Stimulated activated CD4-positive, alpha-beta T cell treated with anti-CD3 and anti-CD28 coated beads, Interleukin-2, amount 100 ng/mL, for 24 hours (primary cell): Measurements from ENCODE around the gene MAML3.

Experiments used
- DNase-seq, 2 donors: peaks; one replicate each; pipeline ENCODE4 v3.0.0-alpha.2; 2020

The MAML3 gene

DNA sequence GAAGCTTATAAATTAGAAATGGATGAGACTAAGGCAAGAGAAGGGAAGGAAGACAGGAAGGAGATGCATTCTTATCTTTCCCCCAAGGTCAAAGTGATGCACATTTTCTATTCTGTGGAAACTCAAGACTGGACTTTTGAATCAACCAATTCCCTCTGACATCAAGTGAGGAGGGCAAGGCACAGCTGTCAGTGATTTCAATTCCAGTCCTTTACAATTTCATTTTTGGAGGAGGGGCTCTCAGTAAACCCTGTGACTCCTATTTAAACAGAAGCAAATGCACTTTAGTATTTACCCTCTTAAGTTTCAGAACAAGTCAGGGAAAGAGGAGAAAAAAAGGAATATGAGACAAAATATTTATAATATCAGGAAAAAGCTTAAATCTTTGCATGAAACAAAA is 354.4 kb downstream of the MAML3 start:
- DNase-seq = no peak

DNA sequence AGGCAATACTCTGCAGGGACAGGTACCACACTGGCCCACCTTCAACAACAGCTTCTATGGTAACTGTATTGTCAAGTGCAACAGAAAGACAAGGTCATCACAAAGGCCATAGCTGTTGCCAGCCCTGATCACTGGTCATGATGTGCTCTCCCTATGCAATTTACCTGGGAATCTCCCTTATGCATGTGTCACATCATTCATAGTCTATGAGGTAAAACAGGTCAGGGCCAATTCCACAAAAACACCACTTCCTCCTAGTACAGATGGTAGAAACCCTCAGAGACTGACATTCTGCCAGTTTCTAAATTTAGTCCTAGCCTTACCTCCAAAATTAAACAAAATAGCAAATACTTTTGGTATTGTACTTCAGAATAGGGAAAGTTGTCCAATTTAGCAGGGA is 355.5 kb downstream of the MAML3 start:
- no peak for DNase-seq

DNA sequence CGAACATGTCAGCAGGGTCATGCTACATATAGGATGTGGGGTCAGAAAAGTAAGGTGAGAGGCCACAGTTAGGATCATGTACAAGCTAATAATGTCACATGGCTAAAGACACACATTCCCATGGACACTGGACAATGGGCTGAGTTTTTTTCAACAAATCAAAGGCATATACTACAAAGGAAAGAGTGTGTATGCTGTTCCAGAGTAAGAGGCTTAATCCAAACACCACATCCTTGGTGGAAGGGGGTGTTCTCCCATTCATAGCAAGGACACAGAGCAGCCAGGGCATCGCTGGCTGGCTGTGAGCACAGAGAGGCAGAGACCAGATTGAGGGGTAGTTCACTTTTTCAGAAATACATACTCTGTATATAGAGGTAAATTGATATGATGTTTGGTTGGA is 356.7 kb downstream of the MAML3 start:
- DNase-seq = no peak

- DNase-seq = no peak
Observed at GRCh38 chr4:139795527-139796314, 358.3 kb downstream of the MAML3 start.

DNA sequence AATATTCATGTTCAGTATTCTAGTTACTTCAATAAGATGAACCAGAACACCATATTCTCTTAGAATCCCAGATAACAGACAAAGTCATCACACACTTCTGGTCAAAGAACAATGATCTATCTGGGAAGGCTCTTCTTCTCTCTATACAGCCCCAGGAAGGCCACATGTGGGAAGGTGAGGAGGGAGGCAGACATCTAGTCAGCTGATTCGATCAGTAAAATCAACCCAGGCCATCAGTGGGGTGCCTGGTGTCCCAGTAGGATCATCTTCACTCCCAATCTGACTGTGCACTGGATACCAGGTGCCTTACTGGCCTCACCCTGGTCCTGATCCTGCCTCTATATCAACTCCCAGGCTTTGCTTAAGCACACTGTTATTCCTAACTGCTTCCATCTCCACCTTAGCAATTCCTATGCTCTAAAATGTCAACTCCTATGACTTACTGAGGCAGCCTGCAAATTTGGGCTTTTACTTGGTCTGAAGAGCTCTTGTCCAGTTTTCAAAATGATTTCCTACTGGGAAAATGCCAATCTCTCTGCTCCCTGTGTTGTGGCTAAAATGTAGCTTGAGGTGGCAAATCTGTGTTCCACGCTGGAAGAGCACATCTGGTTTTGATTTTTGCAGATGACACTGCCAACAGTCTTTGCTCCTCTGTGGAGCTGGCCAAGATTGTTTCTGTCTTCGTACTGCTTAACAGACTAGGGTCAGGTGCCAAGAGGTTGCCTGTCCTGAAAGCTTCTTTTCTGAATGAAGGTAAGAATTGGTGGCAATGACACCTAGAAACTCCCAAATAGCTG is 359.6 kb downstream of the MAML3 start:
- no peak for DNase-seq

- no peak for DNase-seq
Observed at GRCh38 chr4:139791681-139792080, 362.3 kb downstream of the MAML3 start.

DNA sequence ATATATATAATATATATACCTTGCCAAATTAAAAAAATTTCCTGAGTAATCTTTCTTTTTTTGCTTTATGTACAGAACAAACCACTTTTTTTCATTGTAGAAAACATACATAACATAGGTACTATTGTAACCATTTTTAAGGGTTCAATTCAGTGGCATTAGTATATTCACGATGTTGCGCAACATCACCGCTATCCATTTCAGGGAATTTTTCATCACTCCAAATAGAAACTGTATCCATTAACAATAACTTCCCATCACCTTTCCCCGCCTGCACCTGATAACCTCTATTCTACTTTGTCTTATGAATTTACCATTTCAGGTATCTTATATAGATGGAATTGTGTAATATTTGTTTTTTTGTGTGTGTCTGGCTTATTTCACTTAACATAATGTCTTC is 363.7 kb downstream of the MAML3 start:
- no peak for DNase-seq

DNA sequence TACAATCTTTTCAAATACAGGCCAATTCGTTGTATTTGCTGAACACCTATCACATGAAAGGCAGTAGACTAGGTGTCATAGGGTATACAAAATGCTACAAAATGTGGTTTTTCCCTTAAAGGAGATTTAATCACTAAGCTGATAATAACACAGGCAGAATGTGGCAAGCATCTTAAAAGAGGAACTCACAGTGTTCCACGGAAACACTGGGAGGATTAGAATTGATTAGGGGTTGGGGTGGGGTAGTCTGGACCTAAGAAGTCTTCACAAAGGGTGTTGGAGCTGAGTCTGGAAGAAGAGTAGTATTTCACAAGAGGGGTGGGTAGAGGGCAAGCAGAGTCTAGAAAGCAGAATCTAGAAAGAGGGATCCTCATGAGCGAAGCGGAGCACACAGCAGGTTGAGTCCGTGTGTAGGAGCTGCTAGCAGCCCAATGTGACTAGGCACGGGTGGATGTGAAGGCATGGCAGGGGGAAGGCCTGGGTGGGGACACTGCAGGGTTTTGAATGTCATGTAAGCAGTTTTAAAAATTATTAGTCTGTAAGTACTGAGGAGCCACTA is 364.8 kb downstream of the MAML3 start:
- DNase-seq = no peak

DNA sequence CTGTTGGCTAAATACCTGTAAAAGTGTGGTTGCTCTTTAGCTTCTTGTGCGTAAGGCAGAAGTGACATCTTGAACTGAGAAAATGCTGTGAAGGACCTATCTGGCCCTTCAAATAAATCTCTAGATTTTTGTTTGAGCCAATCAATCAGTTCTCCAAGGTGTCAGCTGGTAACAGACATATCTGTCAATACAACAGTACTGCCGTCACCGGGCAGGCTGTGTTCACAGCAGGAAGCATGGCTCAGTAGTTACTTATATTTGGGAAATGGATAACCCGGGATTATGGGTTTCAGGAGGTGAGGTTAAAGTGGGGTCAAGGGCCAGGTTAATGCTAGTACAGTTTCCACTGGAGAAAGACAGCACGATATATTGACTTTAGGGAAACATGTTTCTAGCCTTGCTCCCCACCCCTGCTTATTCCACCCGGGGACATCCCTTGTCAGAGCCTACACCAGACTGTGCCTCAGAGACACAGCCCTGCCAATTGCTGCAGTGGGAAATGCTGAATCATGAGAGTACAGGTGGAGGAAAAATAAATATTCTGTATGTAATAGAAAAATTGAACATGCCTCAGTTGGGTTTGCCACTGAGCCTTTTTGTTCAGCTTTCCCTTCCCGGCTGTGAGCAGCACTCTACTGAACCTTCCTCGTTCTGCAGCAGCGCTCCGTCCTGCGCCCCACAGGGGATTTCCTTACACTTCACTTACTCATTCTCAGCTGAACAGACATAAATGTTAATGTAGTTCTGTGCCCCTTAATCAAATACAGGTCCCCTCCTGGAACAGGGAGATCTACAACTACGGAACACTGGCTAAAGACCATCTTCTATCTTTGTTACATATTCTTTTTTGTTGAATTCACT is 367.3 kb downstream of the MAML3 start:
- no peak for DNase-seq

GRCh38 chr4:139785356-139785755 is 368.6 kb downstream of the MAML3 start:
- DNase-seq = no peak

GRCh38 chr4:139783741-139784484 is 370.1 kb downstream of the MAML3 start:
- DNase-seq = no peak

DNA sequence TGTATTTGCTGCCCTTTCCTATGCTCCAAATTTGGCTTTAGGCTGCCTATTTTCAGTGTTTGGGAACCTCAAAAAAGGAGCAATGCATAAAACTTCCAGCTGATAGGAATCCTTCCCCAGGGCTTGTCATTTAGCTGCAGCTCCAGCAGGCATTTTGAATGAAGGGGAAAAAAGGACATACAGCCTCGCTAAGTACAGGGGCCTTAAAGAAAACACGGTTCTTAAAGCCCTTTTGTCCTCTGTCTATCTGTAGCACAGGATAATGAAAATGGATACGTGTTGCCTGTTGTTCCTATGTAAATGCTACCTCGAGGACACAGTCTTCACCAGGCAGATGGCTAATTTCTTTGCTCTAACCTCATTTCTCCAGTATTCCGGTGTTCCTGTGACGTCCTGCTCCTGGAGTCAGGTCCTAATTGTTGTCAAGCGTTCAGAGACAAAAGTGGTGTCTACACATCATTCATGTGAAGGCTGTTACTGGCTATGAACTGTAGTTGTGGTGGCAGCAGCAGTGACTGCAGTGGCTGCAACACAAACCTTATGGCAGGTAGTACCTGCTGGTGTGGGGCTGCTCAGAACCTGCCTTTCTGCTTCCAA is 371.0 kb downstream of the MAML3 start:
- no peak for DNase-seq

GRCh38 chr4:139781066-139781465 is 372.9 kb downstream of the MAML3 start:
- DNase-seq = no peak

DNA sequence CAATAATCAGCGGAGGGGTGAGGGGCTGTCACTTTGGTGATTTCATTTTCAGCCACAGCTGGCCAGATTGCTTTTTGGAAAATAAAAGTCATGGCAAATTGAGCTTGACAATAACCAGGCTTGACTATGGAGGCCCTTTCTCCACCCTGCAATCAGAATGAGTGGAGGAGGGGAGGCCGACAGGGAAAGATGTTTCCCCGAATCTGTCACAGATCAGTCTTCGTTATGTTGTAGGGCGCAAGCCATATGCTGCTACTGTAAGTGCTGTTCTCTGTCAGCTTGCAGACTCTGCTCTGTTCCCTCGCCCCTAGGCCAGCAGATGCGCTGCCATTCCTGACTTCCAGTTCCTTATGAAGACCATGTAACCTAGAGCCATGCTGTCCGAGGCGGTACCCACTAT is 374.3 kb downstream of the MAML3 start:
- DNase-seq = no peak

GRCh38 chr4:139777757-139778156 is 376.2 kb downstream of the MAML3 start:
- no peak for DNase-seq

DNA sequence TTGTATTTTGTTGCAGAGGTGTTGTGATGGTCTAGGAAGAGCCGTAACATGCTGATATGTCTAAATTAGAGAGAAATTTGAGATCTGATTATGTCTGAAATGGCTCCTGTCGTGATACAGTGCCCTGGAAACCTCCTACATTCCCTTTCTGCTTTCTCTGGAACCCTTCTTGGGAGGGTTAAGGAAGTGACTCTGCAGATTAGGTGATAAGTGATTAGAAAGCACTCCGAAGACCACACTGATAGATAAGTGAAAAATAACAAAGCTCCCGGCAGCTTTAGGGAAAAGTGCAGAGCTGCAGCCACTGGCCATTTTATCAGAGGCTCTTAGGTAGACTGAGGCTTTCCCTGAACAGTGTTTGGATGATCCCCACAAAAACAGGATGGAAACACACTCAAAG is 377.7 kb downstream of the MAML3 start:
- no peak for DNase-seq

DNA sequence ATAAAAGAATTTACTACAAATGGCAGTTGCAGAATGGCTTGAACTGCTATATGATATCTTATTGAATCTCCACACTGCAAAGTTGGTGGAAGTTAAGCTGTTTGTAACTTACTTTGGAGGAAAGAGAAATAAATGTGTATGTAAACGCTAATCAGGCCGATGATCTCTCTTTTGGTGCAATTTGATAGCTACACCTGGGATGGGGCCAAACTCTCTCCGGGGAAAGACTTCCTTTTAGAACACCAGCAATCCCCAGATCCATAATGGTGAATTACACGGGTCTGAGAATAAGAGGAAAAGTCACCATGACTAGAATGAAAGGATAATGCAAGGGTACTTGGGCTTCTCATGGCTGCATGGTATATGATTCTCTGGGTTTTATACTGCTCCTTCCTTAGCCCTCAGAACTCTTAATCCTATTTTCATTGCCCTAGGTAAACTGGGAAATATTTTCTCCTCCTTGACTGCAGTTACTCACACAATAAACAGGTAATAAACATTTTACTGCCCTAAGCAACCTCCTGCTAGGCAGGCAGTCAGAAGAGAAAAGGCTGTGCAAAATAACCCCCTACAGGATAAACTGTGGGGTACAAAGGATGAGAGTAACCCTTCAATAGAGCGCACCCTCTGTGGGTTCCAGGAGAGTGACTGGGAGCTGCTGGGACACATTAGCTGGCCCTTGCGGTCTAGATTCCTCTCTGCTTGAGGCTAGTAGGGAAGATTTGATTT is 379.1 kb downstream of the MAML3 start:
- no peak for DNase-seq

GRCh38 chr4:139773560-139774318 is 380.2 kb downstream of the MAML3 start:
- DNase-seq = no peak

GRCh38 chr4:139770361-139770760 is 383.6 kb downstream of the MAML3 start:
- no peak for DNase-seq

- DNase-seq = no peak
Observed at GRCh38 chr4:139769364-139769763, 384.6 kb downstream of the MAML3 start.
